Measurements from ENCODE around the gene ZNF813. TPM values are rescaled to one million over a fixed set of nuclear protein-coding genes. Genes with fewer than 3 reads are reported as not detected.
"Not testable (repeated sequence)": the region's sequence is repeated elsewhere in the genome, so short reads cannot be mapped to it uniquely, and the experiment has no call there.

The ZNF813 gene
- polyA plus RNA-seq, 1 donor (not counting 4 experiments of a cell fraction or from before 2014, with no cell fraction given), result 2.5 TPM

DNA sequence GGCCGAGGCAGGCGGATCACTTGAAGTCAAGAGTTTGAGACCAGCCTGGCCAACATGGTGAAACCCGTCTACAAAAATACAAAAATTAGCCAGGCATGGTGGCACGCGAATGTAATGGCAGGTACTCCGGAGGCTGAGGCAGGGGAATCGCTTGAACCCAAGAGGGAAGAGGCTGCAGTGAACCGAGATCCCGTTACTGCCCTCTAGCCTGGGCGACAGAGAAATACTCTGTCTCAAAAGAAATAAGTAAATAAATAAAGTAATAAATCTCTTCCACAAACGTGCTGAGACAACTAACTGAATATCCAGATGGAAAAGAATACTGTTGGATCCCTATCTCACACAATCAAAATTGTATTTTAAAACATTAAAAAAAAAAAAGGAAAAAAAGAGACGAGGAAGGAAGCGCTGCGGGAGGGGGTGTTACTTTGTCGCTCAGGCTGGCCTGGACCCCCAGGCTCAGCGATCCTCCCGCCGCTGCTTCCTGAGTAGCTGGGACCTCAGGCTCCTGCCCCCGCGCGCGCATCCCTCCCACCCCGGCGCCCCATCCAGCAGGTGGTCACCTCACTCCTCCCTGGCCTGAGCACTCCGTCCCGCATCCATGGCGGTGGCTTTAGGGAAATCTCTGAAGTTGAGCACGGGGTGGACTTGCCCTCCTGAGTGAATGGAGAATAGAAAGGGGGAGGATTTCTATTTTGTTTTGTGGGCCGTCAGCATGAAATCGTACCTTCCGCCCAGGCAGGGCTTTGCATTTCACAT is 628 bp upstream of the ZNF813 start:
- TF ChIP-seq, protein P1, sequence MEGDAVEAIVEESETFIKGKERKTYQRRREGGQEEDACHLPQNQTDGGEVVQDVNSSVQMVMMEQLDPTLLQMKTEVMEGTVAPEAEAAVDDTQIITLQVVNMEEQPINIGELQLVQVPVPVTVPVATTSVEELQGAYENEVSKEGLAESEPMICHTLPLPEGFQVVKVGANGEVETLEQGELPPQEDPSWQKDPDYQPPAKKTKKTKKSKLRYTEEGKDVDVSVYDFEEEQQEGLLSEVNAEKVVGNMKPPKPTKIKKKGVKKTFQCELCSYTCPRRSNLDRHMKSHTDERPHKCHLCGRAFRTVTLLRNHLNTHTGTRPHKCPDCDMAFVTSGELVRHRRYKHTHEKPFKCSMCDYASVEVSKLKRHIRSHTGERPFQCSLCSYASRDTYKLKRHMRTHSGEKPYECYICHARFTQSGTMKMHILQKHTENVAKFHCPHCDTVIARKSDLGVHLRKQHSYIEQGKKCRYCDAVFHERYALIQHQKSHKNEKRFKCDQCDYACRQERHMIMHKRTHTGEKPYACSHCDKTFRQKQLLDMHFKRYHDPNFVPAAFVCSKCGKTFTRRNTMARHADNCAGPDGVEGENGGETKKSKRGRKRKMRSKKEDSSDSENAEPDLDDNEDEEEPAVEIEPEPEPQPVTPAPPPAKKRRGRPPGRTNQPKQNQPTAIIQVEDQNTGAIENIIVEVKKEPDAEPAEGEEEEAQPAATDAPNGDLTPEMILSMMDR (optimal IDR thresholded peaks at IDR 0.05 in 1 of 3, IDR thresholded peaks at IDR 0.05 in 1 of 3, conservative IDR thresholded peaks at IDR 0.05 in 1 of 3; ENCODE audit: extremely low read depth in 1 of 3, insufficient read depth in 2 of 3, low read length in 3 of 3), result no peak
- TF ChIP-seq EZH2 (IDR thresholded peaks at IDR 0.05; ENCODE audit: low read length), result no peak
- H3K27ac ChIP-seq (ENCODE audit: control insufficient read depth, insufficient read depth, low read length), result no peak overlapping the region

DNA sequence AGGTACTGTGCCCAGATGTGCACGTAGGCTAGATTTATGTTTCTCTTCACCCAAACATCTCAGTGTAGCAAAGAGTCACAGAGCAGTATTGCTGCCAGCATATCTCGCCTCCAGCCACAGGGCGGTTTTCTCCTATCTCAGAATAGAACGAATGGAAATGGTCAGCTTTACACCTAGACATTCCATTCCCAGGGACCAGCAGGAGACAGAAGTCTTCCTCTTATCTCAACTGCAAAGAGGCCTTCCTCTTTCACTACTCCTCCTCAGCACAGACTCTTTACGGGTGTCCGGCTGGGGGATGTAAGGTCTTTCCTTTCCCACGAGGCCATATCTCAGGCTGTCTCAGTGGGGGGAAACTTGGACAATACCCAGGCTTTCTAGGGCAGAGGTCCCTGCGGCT is 1.1 kb downstream of the ZNF813 start:
- H2AFZ ChIP-seq (ENCODE audit: control insufficient read depth, low read length); H3K79me2 ChIP-seq (ENCODE audit: control insufficient read depth, insufficient read depth, low read length); H3K9ac ChIP-seq (ENCODE audit: control insufficient read depth, extremely low read depth, insufficient read depth, low read length); dilution Hi-C loops (cut with MboI; ENCODE audit: extremely low pct_ligation_motif_present, low sequenced_read_pairs); H3K9me1 ChIP-seq (ENCODE audit: control insufficient read depth, extremely low read depth, insufficient read depth, low read length); H4K20me1 ChIP-seq (ENCODE audit: control insufficient read depth, extremely low read depth, insufficient read depth, low read length); H3K27ac ChIP-seq (ENCODE audit: control insufficient read depth, insufficient read depth, low read length); H3K9me3 ChIP-seq (ENCODE audit: control insufficient read depth, low read depth, low read length); H3K4me1 ChIP-seq (ENCODE audit: control insufficient read depth, extremely low read depth, insufficient read depth, low read length); H3K27me3 ChIP-seq (ENCODE audit: control insufficient read depth, extremely low read depth, insufficient read depth, low read length); H3K36me3 ChIP-seq (ENCODE audit: control insufficient read depth in 2 of 2, extremely low read depth in 1 of 2, insufficient read depth in 2 of 2, low read length in 2 of 2); DNase-seq (ENCODE audit: low read depth, low spot score); FAIRE-seq: not testable (repeated sequence)
- H3K4me2 ChIP-seq (ENCODE audit: control insufficient read depth, extremely low read depth, insufficient read depth, low read depth, low read length), result peak overlapping the region; percentile 84
- peak overlapping the region in 2 of 3 experiments; percentile 74 to 84 for H3K4me3 ChIP-seq (ENCODE audit: control insufficient read depth in 2 of 3, extremely low read depth in 1 of 3, insufficient read depth in 2 of 3, low read depth in 1 of 3, low read length in 3 of 3)

More for the DNA sequence above, 628 bp upstream of the ZNF813 start:
- DNase-seq (ENCODE audit: low read depth, low spot score), result no peak
- H3K9me3 ChIP-seq (ENCODE audit: control insufficient read depth, low read depth, low read length), result peaks cover 4% of the 10 kb centered on the region
- H2AFZ ChIP-seq (ENCODE audit: control insufficient read depth, low read length), result peak overlapping the region; percentile 80
- H3K4me2 ChIP-seq (ENCODE audit: control insufficient read depth, extremely low read depth, insufficient read depth, low read depth, low read length), result peak overlapping the region; percentile 85
- FAIRE-seq, result no peak
- no peaks in the 10 kb centered on the region for H3K79me2 ChIP-seq (ENCODE audit: control insufficient read depth, insufficient read depth, low read length)
- dilution Hi-C loops (cut with MboI; ENCODE audit: extremely low pct_ligation_motif_present, low sequenced_read_pairs), result no loop called here
- H3K4me1 ChIP-seq (ENCODE audit: control insufficient read depth, extremely low read depth, insufficient read depth, low read length), result no peaks in the 10 kb centered on the region
- no peaks in the 10 kb centered on the region for H4K20me1 ChIP-seq (ENCODE audit: control insufficient read depth, extremely low read depth, insufficient read depth, low read length)
- no peak overlapping the region for H3K9ac ChIP-seq (ENCODE audit: control insufficient read depth, extremely low read depth, insufficient read depth, low read length)
- no peaks in the 10 kb centered on the region for H3K36me3 ChIP-seq (ENCODE audit: control insufficient read depth in 2 of 2, extremely low read depth in 1 of 2, insufficient read depth in 2 of 2, low read length in 2 of 2)
- peak overlapping the region; percentile 57 to 84 (median 74) for H3K4me3 ChIP-seq (ENCODE audit: control insufficient read depth in 2 of 3, extremely low read depth in 1 of 3, insufficient read depth in 2 of 3, low read depth in 1 of 3, low read length in 3 of 3)
- H3K27me3 ChIP-seq (ENCODE audit: control insufficient read depth, extremely low read depth, insufficient read depth, low read length), result no peaks in the 10 kb centered on the region
- H3K9me1 ChIP-seq (ENCODE audit: control insufficient read depth, extremely low read depth, insufficient read depth, low read length), result no peaks in the 10 kb centered on the region

Data from keratinocyte (primary cell).